Uterus (tissue), 4 donors: ENCODE data around the gene SLC17A7. TPM values are rescaled to one million over a fixed set of nuclear protein-coding genes. Genes with fewer than 3 reads are reported as not detected.

Experiments used
- DNase-seq, 2 donors: peaks; one replicate each; pipeline ENCODE4 v3.0.0-alpha.2; 2019 to 2020
- H3K27ac ChIP-seq, 2 donors: fragments of 200-600 bp; sonication (generic); 1 replicate in 1 of 2; 2 replicates in 1 of 2; pipeline ENCODE4 v1.5.1; 2016 to 2018
- H3K27me3 ChIP-seq, 2 donors: fragments of 200-600 bp; sonication (generic); one replicate each; pipeline ENCODE4 v1.5.1; 2018 to 2019; ENCODE audit warnings: control low read depth in 1 of 2
- H3K36me3 ChIP-seq, 2 donors: fragments of 200-600 bp; sonication (generic); one replicate each; pipeline ENCODE4 v1.5.1; 2019; ENCODE audit warnings: control low read depth in 1 of 2
- H3K4me1 ChIP-seq, 2 donors: fragments of 200-600 bp; sonication (generic); one replicate each; pipeline ENCODE4 v1.5.1; 2018 to 2019; ENCODE audit warnings: control low read depth in 1 of 2
- H3K4me3 ChIP-seq, 2 donors: fragments of 200-600 bp; sonication (generic); 1 replicate in 1 of 2; 2 replicates in 1 of 2; pipeline ENCODE4 v1.5.1; 2018 to 2019; ENCODE audit warnings: mild to moderate bottlenecking in 1 of 2
- H3K9me3 ChIP-seq, 2 donors: fragments of 200-600 bp; sonication (generic); one replicate each; pipeline ENCODE4 v1.5.1; 2019; ENCODE audit warnings: control low read depth in 1 of 2
- CTCF ChIP-seq, 4 experiments: fragments of 200-600 bp in 2 of 4; fragments of 450-650 bp in 2 of 4; sonication (generic) in 2 of 4; IDR thresholded peaks; one replicate each; pipeline ENCODE4 v1.5.1; 2016 to 2019; ENCODE audit warnings: antibody characterized with exemption in 4 of 4, mild to moderate bottlenecking in 2 of 4, moderate library complexity in 1 of 4
- POLR2A ChIP-seq, 2 donors: fragments of 450-650 bp; IDR thresholded peaks; one replicate each; pipeline ENCODE4 v1.6.1; 2016; ENCODE audit warnings: antibody characterized with exemption in 2 of 2, mild to moderate bottlenecking in 1 of 2, moderate library complexity in 1 of 2
- intact Hi-C: fragments of 100-400 bp; cut with DNase I; formaldehyde crosslinking; loops from one replicate; pipeline ENCODE4 v1.15.1; 2023; ENCODE audit warnings: low total_unique reads
- total RNA-seq, 4 donors: library from RNA; depleted of rRNA in 3 of 4; stranded (reverse); fragments of >200 nt in 3 of 4; gene quantifications; one replicate each; pipeline versions ENCODE4 v1.1.0 to v1.2.4, GENCODE V29; 2014 to 2023
- donor health status: DM: yes; HTN: yes; CAD: no.

Gene SLC17A7
- total RNA-seq, 4 donors from 2014 or later = 1.3 to 5.6 (median 1.9) TPM; not detected in 1

DNA sequence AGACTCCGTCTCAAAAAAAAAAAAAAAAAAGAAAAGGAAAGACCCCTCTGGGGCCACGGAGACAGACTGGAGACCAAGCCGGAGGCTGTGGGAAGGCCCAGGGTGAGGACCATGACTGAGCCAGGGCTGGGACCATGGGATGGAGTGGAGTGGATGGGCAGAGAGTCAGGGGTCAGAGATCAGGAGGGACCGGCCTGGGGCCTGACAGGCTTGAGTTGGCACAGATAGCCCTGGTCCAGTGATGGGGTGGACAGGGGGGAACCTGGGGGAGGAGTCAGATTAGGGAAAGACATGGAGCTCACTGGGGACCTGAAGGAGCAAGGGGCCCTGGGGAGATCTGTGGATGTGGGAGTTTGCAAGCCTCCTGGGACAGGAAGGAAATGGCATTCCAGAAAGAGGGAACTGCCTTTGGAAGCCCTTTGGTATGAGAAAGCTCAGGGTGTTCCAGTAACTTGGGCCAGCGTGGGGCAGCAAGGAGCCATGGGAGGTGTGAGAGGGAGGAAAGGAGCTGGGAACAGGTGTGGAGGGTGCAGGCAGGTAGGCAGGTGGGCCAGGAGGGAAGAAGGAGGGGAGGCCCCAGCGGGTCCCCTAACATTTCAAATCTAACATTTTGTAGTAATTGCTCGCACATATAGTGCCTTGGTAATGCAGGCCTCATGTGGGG is 39.8 kb upstream of the SLC17A7 start:
- no peak for DNase-seq
- no peak overlapping the region for H3K4me3 ChIP-seq
- TF ChIP-seq CTCF (IDR thresholded peaks at IDR 0.05) (no peak), POLR2A (IDR thresholded peaks at IDR 0.05) (no peak)
- H3K27me3 ChIP-seq = no peaks in the 10 kb centered on the region
- H3K27ac ChIP-seq = no peak overlapping the region
- peaks cover 0 to 4% of the 10 kb centered on the region in 2 donors for H3K4me1 ChIP-seq
- intact Hi-C loops = no loop called here
- H3K36me3 ChIP-seq = no peaks in the 10 kb centered on the region
- H3K9me3 ChIP-seq = no peaks in the 10 kb centered on the region

DNA sequence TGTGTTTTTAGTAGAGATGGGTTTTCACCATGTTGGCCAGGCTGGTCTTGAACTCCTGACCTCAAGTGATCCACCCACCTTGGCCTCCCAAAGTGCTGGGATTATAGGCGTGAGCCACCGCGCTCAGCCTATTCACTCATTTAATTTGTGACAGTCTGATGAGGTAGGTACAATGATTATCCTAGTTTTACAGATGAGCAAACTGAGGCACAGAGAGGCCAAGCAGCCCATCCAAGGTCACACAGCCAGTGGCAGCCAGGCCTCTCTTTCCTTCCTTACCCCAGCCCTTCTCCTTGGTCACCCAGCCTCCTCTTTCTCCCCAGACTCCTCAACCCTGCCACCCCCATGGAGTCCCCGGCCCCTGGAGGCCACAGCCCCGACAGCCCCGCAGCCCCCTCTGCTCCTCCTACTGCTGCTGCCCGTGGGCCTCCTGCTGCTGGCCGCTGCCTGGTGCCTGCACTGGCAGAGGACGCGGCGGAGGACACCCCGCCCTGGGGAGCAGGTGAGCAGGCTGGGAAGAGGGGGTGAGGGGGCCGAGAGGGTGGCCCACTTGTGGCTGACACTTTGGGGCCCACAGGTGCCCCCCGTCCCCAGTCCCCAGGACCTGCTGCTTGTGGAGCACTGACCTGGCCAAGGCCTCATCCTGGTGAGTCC is 38.8 kb upstream of the SLC17A7 start:
- no peak overlapping the region for H3K27ac ChIP-seq
- intact Hi-C loops = no loop called here

DNA sequence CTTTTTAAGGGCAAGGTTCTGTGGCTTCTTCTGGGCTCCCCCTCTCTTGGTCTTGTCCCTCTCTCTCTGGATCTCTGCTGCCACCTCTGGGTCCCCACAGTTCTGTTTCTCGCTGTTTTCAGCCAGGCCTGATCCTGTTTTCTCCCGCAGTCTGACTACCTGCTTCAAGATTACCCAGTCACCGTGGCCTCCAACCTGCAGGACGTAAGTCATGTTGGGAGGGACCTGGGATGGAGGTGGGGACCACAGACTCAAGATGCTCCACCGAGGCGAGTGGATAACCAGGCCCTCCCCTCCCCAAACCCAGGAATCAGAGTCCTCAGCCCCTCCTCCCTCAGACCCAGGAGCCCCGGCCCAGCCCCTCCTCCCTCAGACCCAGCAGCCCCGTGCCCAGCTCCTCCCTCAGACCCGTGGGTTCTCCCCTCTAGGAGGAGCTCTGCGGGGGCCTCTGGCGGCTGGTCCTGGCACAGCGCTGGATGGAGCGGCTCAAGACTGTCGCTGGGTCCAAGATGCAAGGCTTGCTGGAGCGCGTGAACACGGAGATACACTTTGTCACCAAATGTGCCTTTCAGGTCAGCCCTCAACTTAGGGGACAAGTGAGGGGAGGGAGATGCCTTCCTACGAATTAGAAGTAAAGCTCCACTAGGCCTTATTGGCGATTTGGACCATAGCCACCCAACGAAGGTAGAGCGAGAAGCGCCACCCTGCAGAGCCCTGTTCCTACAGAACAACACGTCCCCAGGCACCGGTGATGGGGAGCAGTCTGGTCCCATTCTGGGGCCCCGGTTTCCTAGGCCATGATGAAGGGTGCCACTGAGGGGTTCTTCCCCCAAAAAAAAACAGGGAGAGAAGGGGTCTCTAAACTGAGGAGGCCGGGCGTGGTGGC is 34.9 kb upstream of the SLC17A7 start:
- Histone ChIP-seq H3K9me3 (no peaks in the 10 kb centered on the region), H3K36me3 (no peaks in the 10 kb centered on the region), H3K27me3 (no peaks in the 10 kb centered on the region), H3K4me1 (peaks cover 0 to 4% of the 10 kb centered on the region in 2 donors), H3K4me3 (no peak overlapping the region), H3K27ac (peak overlapping the region; percentile 82 to 91)
- no peak for DNase-seq
- intact Hi-C loops = no loop called here
- TF ChIP-seq CTCF (IDR thresholded peaks at IDR 0.05) = peak in 2 of 4 experiments; percentile 7 to 14
- no peak for TF ChIP-seq POLR2A (IDR thresholded peaks at IDR 0.05)

More for the DNA sequence above, 38.8 kb upstream of the SLC17A7 start:
- DNase-seq = no peak
- no peaks in the 10 kb centered on the region for H3K36me3 ChIP-seq
- no peaks in the 10 kb centered on the region for H3K9me3 ChIP-seq
- peaks cover 0 to 4% of the 10 kb centered on the region in 2 donors for H3K4me1 ChIP-seq
- TF ChIP-seq CTCF (IDR thresholded peaks at IDR 0.05) (no peak), POLR2A (IDR thresholded peaks at IDR 0.05) (no peak)
- H3K4me3 ChIP-seq = no peak overlapping the region
- no peaks in the 10 kb centered on the region for H3K27me3 ChIP-seq

DNA sequence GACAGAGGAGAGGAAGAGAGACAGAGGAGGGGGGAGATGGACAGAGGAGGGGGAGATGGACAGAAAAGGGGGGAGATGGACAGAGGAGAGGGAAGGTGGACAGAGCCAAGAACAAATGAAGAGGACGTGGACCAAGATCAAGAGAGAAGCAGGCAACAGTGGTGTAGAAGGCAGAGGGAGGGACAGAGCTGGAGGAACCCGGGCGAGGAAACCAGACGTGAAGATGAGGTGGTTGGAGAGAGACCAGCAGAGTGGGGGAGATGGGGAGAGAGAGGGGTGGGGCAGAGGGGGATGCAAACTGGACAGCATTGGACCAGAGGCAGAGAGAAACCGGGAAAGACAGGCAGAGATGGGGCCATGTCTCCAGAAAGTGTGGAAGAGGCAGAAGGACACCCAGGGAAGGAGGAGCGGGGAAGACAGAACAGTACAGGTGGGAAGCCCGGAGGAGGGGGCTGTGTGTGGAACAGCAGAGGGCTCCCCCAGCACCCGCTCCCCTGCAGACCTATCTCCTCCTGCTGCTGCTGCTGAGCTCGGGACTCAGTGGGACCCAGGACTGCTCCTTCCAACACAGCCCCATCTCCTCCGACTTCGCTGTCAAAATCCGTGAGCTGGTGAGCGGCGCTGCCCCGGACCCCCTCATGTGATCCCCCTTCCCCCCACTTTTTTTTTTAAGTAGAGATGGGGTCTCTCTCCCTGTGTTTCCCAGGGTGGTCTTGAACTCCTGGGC is 34.0 kb upstream of the SLC17A7 start:
- Histone ChIP-seq H3K36me3 (no peaks in the 10 kb centered on the region), H3K27ac (peak overlapping the region; percentile 82 to 91), H3K4me1 (peaks cover 0 to 4% of the 10 kb centered on the region in 2 donors), H3K4me3 (no peak overlapping the region), H3K9me3 (no peaks in the 10 kb centered on the region), H3K27me3 (no peaks in the 10 kb centered on the region)
- intact Hi-C loops = no loop called here
- no peak for TF ChIP-seq CTCF (IDR thresholded peaks at IDR 0.05)
- no peak for TF ChIP-seq POLR2A (IDR thresholded peaks at IDR 0.05)
- no peak for DNase-seq
